Astrocyte (in vitro differentiated cells and primary cell): ENCODE results near the gene TSPAN15. TPM values are rescaled to one million over a fixed set of nuclear protein-coding genes. Genes with fewer than 3 reads are reported as not detected.

Source experiments
- DNase-seq: peaks from one replicate; pipeline ENCODE4 v3.0.0-alpha.2; 2010; ENCODE audit warnings: low read depth
- FAIRE-seq: peaks from 2 replicates; lab custom pipeline; 2011; peaks lifted over from hg19 to GRCh38; lab: Jason Lieb, UNC
- H2AFZ ChIP-seq: 2 replicates; pipeline ENCODE4 v1.6.0; 2012; ENCODE audit warnings: low read depth, low read length, inconsistent platforms
- H3K27ac ChIP-seq: 2 replicates; pipeline ENCODE4 v1.5.1; 2011; ENCODE audit warnings: low read depth, low read length, inconsistent platforms
- H3K27me3 ChIP-seq: 2 replicates; pipeline ENCODE4 v1.6.0; 2011; ENCODE audit warnings: low read length, inconsistent platforms; ENCODE audit not compliant: insufficient read depth
- H3K36me3 ChIP-seq: 2 replicates; pipeline ENCODE4 v1.5.1; 2011; ENCODE audit warnings: low read length, inconsistent platforms; ENCODE audit not compliant: insufficient read depth
- H3K4me1 ChIP-seq: 2 replicates; pipeline ENCODE4 v1.5.1; 2011; ENCODE audit warnings: low read length, inconsistent platforms; ENCODE audit not compliant: insufficient read depth
- H3K4me2 ChIP-seq: 2 replicates; pipeline ENCODE4 v1.6.0; 2012; ENCODE audit warnings: low read length, inconsistent platforms
- H3K4me3 ChIP-seq: 2 replicates; pipeline ENCODE4 v1.5.1; 2011; ENCODE audit warnings: low read depth, mild to moderate bottlenecking, low read length, inconsistent platforms; ENCODE audit not compliant: insufficient read depth
- H3K79me2 ChIP-seq: 2 replicates; pipeline ENCODE4 v1.6.0; 2012; ENCODE audit warnings: mild to moderate bottlenecking, low read length, inconsistent platforms; ENCODE audit not compliant: insufficient read depth
- H3K9ac ChIP-seq: 2 replicates; pipeline ENCODE4 v1.6.0; 2012; ENCODE audit warnings: mild to moderate bottlenecking, low read length, inconsistent platforms
- H3K9me3 ChIP-seq: 2 replicates; pipeline ENCODE4 v1.5.1; 2012; ENCODE audit warnings: low read depth, mild to moderate bottlenecking, low read length, inconsistent platforms; ENCODE audit not compliant: insufficient read depth
- H4K20me1 ChIP-seq: 2 replicates; pipeline ENCODE4 v1.6.0; 2012; ENCODE audit warnings: low read length, inconsistent platforms; ENCODE audit not compliant: insufficient read depth
- H3K27ac Mint-ChIP-seq: one replicate; pipeline ENCODE4 v1.8.0; 2021; ENCODE audit warnings: mild to moderate bottlenecking, mixed read lengths; ENCODE audit not compliant: unreplicated experiment
- H3K27me3 Mint-ChIP-seq: one replicate; pipeline ENCODE4 v1.8.0; 2021; ENCODE audit warnings: low read depth, mixed read lengths; ENCODE audit not compliant: unreplicated experiment
- H3K36me3 Mint-ChIP-seq: one replicate; pipeline ENCODE4 v1.8.0; 2021; ENCODE audit warnings: low read depth, mixed read lengths; ENCODE audit not compliant: unreplicated experiment
- H3K4me1 Mint-ChIP-seq: one replicate; pipeline ENCODE4 v1.8.0; 2021; ENCODE audit warnings: low read depth, mixed read lengths; ENCODE audit not compliant: unreplicated experiment
- H3K4me3 Mint-ChIP-seq: one replicate; pipeline ENCODE4 v1.8.0; 2021; ENCODE audit warnings: mild to moderate bottlenecking, moderate library complexity, mixed read lengths; ENCODE audit not compliant: unreplicated experiment
- H3K9me3 Mint-ChIP-seq: one replicate; pipeline ENCODE4 v1.8.0; 2021; ENCODE audit warnings: mild to moderate bottlenecking, mixed read lengths; ENCODE audit not compliant: unreplicated experiment
- EZH2 ChIP-seq: IDR thresholded peaks from 2 replicates; pipeline ENCODE4 v1.6.1; 2012; ENCODE audit warnings: mild to moderate bottlenecking, low read length, inconsistent platforms; ENCODE audit not compliant: insufficient read depth
- total RNA-seq: library from RNA; stranded (reverse); gene quantifications from 2 replicates; pipeline ENCODE4 v1.2.1, GENCODE V29; 2021
- TF ChIP-seq, protein P1 (sequence below): IDR thresholded peaks from 2 replicates; pipeline ENCODE4 v1.5.1; 2011; ENCODE audit warnings: low read depth, mild to moderate bottlenecking, inconsistent platforms, low read length, moderate library complexity; ENCODE audit not compliant: insufficient read depth

TSPAN15 gene
- total RNA-seq, 1 donor from 2014 or later = 9.4 TPM

DNA sequence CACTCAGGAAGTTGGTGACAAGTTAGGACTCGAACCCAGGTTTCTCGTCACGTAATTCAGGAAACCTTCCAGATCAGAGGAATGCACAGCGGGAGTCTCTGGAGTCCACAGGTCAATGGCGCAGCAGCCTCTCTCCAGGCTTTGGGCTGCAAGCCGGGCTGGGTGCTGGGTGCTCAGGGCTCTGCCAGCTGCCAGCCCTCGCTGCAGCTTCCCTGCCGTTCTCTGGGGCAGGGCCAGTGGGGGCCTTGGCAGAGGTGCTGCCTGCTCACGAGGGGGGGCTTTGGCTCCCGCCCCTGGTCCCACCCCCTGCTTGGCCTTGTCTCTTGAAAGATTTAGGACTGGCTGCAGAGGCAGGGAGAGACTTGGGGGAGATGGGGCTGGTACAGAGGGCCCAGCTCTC lies 34.6 kb upstream of the TSPAN15 start, which contains the start of gene TACR2:
Gene TACR2 (minus strand): TSS at position 224 of the 400 bp plus-strand sequence. CDS start 595 bp downstream, outside the sequence.
- H3K9me3 ChIP-seq = no peaks in the 10 kb centered on the region
- Mint-ChIP-seq H3K9me3 (no peaks in the 10 kb centered on the region), H3K27me3 (peaks cover 35% of the 10 kb centered on the region), H3K4me1 (no peaks in the 10 kb centered on the region), H3K36me3 (no peaks in the 10 kb centered on the region), H3K4me3 (no peak within 1 kb of the TSS), H3K27ac (no peak within 1 kb of the TSS)
- no peaks in the 10 kb centered on the region for H4K20me1 ChIP-seq
- no peak within 1 kb of the TSS for H3K27ac ChIP-seq
- H3K79me2 ChIP-seq = no peaks in the 10 kb centered on the region
- TF ChIP-seq EZH2 = no peak
- TF ChIP-seq, protein P1, sequence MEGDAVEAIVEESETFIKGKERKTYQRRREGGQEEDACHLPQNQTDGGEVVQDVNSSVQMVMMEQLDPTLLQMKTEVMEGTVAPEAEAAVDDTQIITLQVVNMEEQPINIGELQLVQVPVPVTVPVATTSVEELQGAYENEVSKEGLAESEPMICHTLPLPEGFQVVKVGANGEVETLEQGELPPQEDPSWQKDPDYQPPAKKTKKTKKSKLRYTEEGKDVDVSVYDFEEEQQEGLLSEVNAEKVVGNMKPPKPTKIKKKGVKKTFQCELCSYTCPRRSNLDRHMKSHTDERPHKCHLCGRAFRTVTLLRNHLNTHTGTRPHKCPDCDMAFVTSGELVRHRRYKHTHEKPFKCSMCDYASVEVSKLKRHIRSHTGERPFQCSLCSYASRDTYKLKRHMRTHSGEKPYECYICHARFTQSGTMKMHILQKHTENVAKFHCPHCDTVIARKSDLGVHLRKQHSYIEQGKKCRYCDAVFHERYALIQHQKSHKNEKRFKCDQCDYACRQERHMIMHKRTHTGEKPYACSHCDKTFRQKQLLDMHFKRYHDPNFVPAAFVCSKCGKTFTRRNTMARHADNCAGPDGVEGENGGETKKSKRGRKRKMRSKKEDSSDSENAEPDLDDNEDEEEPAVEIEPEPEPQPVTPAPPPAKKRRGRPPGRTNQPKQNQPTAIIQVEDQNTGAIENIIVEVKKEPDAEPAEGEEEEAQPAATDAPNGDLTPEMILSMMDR = no peak
- H3K27me3 ChIP-seq = peaks cover 4% of the 10 kb centered on the region
- no peaks in the 10 kb centered on the region for H3K4me1 ChIP-seq
- DNase-seq = no peak
- FAIRE-seq = no peak
- no peak within 1 kb of the TSS for H3K9ac ChIP-seq
- no peak within 1 kb of the TSS for H3K4me3 ChIP-seq
- H2AFZ ChIP-seq = no peak within 1 kb of the TSS
- H3K36me3 ChIP-seq = no peaks in the 10 kb centered on the region
- H3K4me2 ChIP-seq = no peak within 1 kb of the TSS

DNA sequence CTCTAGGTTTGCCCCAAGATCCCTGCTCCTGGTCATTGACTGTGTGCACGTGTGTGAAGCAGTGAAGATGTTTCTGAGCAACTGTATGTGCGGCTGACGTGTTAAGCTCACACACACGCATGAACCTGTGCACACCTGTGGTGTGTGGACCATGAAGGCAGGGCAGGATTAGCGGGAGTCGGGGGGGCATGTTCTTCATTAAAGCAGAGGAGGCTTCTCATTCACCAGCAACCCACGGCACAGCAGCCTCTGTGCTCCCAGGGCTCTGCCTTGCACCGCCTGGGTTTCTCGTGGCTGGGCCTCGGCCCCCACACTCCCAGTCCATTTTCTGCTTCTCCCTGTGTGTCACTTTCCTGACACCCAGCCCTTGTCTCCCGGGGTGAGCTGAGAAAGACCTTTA lies 33.7 kb upstream of the TSPAN15 start:
- Histone ChIP-seq H3K9me3 (no peaks in the 10 kb centered on the region), H3K4me1 (no peaks in the 10 kb centered on the region), H3K4me2 (no peak overlapping the region), H3K79me2 (no peaks in the 10 kb centered on the region), H2AFZ (no peak overlapping the region), H3K27me3 (peaks cover 4% of the 10 kb centered on the region), H3K4me3 (no peak overlapping the region), H3K36me3 (no peaks in the 10 kb centered on the region), H3K27ac (no peak overlapping the region), H4K20me1 (no peaks in the 10 kb centered on the region), H3K9ac (no peak overlapping the region)
- Mint-ChIP-seq H3K4me3 (no peak overlapping the region), H3K27me3 (peaks cover 42% of the 10 kb centered on the region), H3K9me3 (no peaks in the 10 kb centered on the region), H3K36me3 (no peaks in the 10 kb centered on the region), H3K4me1 (no peaks in the 10 kb centered on the region), H3K27ac (no peak overlapping the region)
- DNase-seq (no peak), FAIRE-seq (no peak)
- TF ChIP-seq, protein P1 = no peak
- TF ChIP-seq EZH2 = no peak

DNA sequence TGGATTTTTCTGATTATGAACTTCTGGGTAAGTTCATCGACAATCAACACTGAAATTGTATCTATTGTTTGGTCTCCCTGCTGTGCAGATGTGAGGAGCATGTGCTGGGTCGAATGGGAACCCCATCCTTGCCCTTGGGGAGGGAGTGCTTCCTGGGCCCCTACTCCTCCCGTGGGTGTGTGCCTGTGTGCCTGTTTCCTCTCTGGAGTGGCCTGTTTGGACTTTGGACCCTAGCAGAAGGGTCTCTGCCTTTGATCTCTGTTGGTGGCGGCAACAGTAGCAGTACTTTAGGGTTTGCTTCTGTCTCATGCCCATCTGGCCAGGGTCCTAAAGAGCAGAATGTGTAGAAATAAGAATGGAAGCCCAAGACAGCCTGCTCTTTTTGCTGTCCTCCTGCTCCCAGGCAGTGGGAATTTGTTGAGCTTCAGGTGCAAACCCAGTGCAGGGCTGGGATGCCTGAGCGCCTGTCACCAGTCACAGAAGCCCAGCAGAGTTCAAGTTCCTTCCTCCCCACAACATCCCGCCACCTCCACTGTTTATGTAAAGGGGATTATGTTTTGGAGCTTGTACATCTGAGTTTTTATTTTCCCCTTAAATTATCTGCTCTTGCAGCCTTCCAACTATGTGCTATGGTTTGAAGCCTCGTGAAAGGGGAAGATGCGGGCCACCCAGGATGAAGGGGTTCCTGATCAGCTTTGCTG lies 33.1 kb upstream of the TSPAN15 start:
- Histone ChIP-seq H3K4me2 (no peak overlapping the region), H3K27ac (no peak overlapping the region), H3K4me3 (no peak overlapping the region), H3K4me1 (no peaks in the 10 kb centered on the region), H3K36me3 (no peaks in the 10 kb centered on the region), H3K27me3 (peaks cover 4% of the 10 kb centered on the region), H4K20me1 (no peaks in the 10 kb centered on the region), H3K9me3 (no peaks in the 10 kb centered on the region), H2AFZ (no peak overlapping the region), H3K79me2 (no peaks in the 10 kb centered on the region), H3K9ac (no peak overlapping the region)
- Mint-ChIP-seq H3K27me3 (peaks cover 42% of the 10 kb centered on the region), H3K4me3 (no peak overlapping the region), H3K36me3 (peaks cover 2% of the 10 kb centered on the region), H3K4me1 (no peaks in the 10 kb centered on the region), H3K27ac (no peak overlapping the region), H3K9me3 (no peaks in the 10 kb centered on the region)
- TF ChIP-seq, protein P1 = no peak
- no peak for TF ChIP-seq EZH2
- DNase-seq (no peak), FAIRE-seq (no peak)
